HepG2 (cell line): ENCODE results near the gene TBCB. TPM values are rescaled to one million over a fixed set of nuclear protein-coding genes. Genes with fewer than 3 reads are reported as not detected.
A peak's percentile ranks its signal among the peaks of the same experiment; 100 is the strongest.

Experiments used
- AGO2 ChIP-seq: fragments of 200-400 bp; formaldehyde crosslinking; optimal IDR thresholded peaks from 2 replicates; pipeline ENCODE3; 2017; ENCODE audit warnings: mild to moderate bottlenecking, low read depth, low read length, moderate library complexity
- ATF7-NPFF ChIP-seq: sonication (generic); formaldehyde crosslinking; IDR thresholded peaks from 2 replicates; pipeline ENCODE4 v1.8.1; 2023; ENCODE audit warnings: mild to moderate bottlenecking, low read depth, missing genetic modification reagents, moderate library complexity
- GLI4 ChIP-seq: sonication (generic); formaldehyde crosslinking; IDR thresholded peaks from 2 replicates; pipeline ENCODE4 v1.5.1; 2020; ENCODE audit warnings: missing genetic modification reagents, mild to moderate bottlenecking, moderate library complexity, borderline replicate concordance
- GTF2F1 ChIP-seq: fragments of 150-350 bp; IDR thresholded peaks from 2 replicates; pipeline ENCODE4 v1.6.1; 2014; ENCODE audit warnings: low read length
- HNF1B ChIP-seq: sonication (generic); formaldehyde crosslinking; IDR thresholded peaks from 2 replicates; pipeline ENCODE4 v1.5.1; 2020; ENCODE audit warnings: mild to moderate bottlenecking, moderate library complexity, missing genetic modification reagents
- ISX ChIP-seq: sonication (generic); formaldehyde crosslinking; conservative IDR thresholded peaks from 2 replicates; pipeline ENCODE4 v1.5.0; 2020; ENCODE audit warnings: missing genetic modification reagents
- MIER3 ChIP-seq: IDR thresholded peaks from 2 replicates; pipeline ENCODE4 v1.6.1; 2016; ENCODE audit warnings: missing compliant biosample characterization, borderline replicate concordance
- NBN ChIP-seq: fragments of 450-650 bp; conservative IDR thresholded peaks from 2 replicates; pipeline ENCODE4 v1.6.1; 2017
- PLSCR1 ChIP-seq: sonication (generic); formaldehyde crosslinking; IDR thresholded peaks from 2 replicates; pipeline ENCODE4 v1.5.0; 2020; ENCODE audit warnings: missing genetic modification reagents, mild to moderate bottlenecking, borderline replicate concordance
- PREB ChIP-seq: sonication (generic); formaldehyde crosslinking; IDR thresholded peaks from 2 replicates; pipeline ENCODE4 v1.4.0; 2020; ENCODE audit warnings: missing genetic modification reagents
- SNAI1 ChIP-seq: sonication (generic); formaldehyde crosslinking; IDR thresholded peaks from 2 replicates; pipeline ENCODE4 v1.5.0; 2020; ENCODE audit warnings: mild to moderate bottlenecking, missing genetic modification reagents, borderline replicate concordance
- ZFP62 ChIP-seq: sonication (generic); formaldehyde crosslinking; IDR thresholded peaks from 2 replicates; pipeline ENCODE4 v1.4.0; 2020; ENCODE audit warnings: missing genetic modification reagents
- ZKSCAN8 ChIP-seq: IDR thresholded peaks from 2 replicates; pipeline ENCODE4 v1.6.1; 2016; ENCODE audit warnings: borderline replicate concordance, missing genetic modification reagents, missing compliant biosample characterization
- ZNF205 ChIP-seq: IDR thresholded peaks from 2 replicates; pipeline ENCODE4 v1.6.1; 2018; ENCODE audit warnings: missing biosample characterization, missing genetic modification reagents
- ZNF3 ChIP-seq: IDR thresholded peaks from 2 replicates; pipeline ENCODE4 v1.7.0; 2017; ENCODE audit warnings: inconsistent platforms
- ZNF317 ChIP-seq: sonication (generic); formaldehyde crosslinking; IDR thresholded peaks from 2 replicates; pipeline ENCODE4 v1.5.0; 2020; ENCODE audit warnings: mild to moderate bottlenecking, missing genetic modification reagents
- ZNF484 ChIP-seq: sonication (generic); formaldehyde crosslinking; IDR thresholded peaks from 2 replicates; pipeline ENCODE4 v1.5.1; 2020; ENCODE audit warnings: mild to moderate bottlenecking, low read depth, missing genetic modification reagents, borderline replicate concordance
- ZNF776 ChIP-seq: sonication (generic); formaldehyde crosslinking; IDR thresholded peaks from 2 replicates; pipeline ENCODE4 v1.4.0; 2020; ENCODE audit warnings: mild to moderate bottlenecking, missing genetic modification reagents
- ZNF816 ChIP-seq: sonication (generic); formaldehyde crosslinking; IDR thresholded peaks from 2 replicates; pipeline ENCODE4 v1.8.0; 2022; ENCODE audit warnings: missing genetic modification reagents, mild to moderate bottlenecking, borderline replicate concordance
- ZNF878 ChIP-seq: sonication (generic); formaldehyde crosslinking; IDR thresholded peaks from 2 replicates; pipeline ENCODE4 v1.8.1; 2023; ENCODE audit warnings: mild to moderate bottlenecking, missing genetic modification reagents, moderate library complexity
- ZSCAN12 ChIP-seq: sonication (generic); formaldehyde crosslinking; IDR thresholded peaks from 2 replicates; pipeline ENCODE4 v1.9.0; 2021; ENCODE audit warnings: mild to moderate bottlenecking, missing genetic modification reagents
- polyA plus RNA-seq, 8 experiments: library from polyadenylated mRNA; depleted of rRNA in 3 of 8; stranded (reverse) in 7 of 8; unstranded in 1 of 8; fragments of >200 nt; fragmentation: Illumina TruSeq in 4 of 8; extraction: Trizol in 4 of 8; gene quantifications; 2 replicates each; pipeline versions ENCODE4 v1.2.1 to v1.2.3, GENCODE V29; 2011 to 2016; ENCODE audit warnings: low read depth in 4 of 8, missing spikeins in 1 of 8, mixed read lengths in 1 of 8; ENCODE audit not compliant: insufficient read depth in 1 of 8
- total RNA-seq, 5 experiments: library from RNA; depleted of rRNA; stranded (reverse); fragments of >200 nt; fragmentation: Illumina TruSeq; extraction: Trizol; gene quantifications; 2 replicates each; pipeline ENCODE4 v1.2.3, GENCODE V29; 2016; ENCODE audit warnings: low read depth in 1 of 5
- TF ChIP-seq, protein P1 (sequence below): IDR thresholded peaks from 2 replicates; pipeline ENCODE4 v1.6.1; 2012; ENCODE audit warnings: inconsistent platforms
- TF ChIP-seq, protein P2 (sequence below): sonication (generic); formaldehyde crosslinking; conservative IDR thresholded peaks from 2 replicates; pipeline ENCODE4 v1.4.0; 2020; ENCODE audit warnings: missing genetic modification reagents

The TBCB gene
- total and polyA plus RNA-seq, 2 of the 13 experiments (the other 11 are each of a cell fraction or from before 2014, with no cell fraction given), result 271 to 276 TPM

- TF ChIP-seq MIER3 (peak; percentile 93), ZNF878 (CRISPR knock-in tag) (no peak), ZNF3 (no peak), PLSCR1 (CRISPR knock-in tag) (no peak), HNF1B (CRISPR knock-in tag) (peak; percentile 28; the same call in 1 of the 2 replicates), ZNF776 (CRISPR knock-in tag) (0 out of 2 replicates have a peak, but pooled peaks have one; percentile 36), ZKSCAN8 (CRISPR knock-in tag) (0 out of 2 replicates have a peak, but pooled peaks have one; percentile 22), ZNF205 (CRISPR knock-in tag) (peak; percentile 60; the same call in 1 of the 2 replicates), GLI4 (CRISPR knock-in tag) (no peak), ISX (0 out of 2 replicates have a peak, but pooled peaks have one; percentile 27), NBN (no peak), GTF2F1 (no peak), ATF7-NPFF (peak; percentile 69), SNAI1 (CRISPR knock-in tag) (no peak), ZFP62 (CRISPR knock-in tag) (no peak), PREB (CRISPR knock-in tag) (no peak), ZNF317 (peak; percentile 52; the same call in 1 of the 2 replicates), AGO2 (peak; percentile 95), ZNF816 (CRISPR knock-in tag) (no peak), ZNF484 (no peak), ZSCAN12 (peak; percentile 74; the same call in 1 of the 2 replicates)
- TF ChIP-seq, protein P1, sequence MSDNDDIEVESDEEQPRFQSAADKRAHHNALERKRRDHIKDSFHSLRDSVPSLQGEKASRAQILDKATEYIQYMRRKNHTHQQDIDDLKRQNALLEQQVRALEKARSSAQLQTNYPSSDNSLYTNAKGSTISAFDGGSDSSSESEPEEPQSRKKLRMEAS, result peak; percentile 58; the same call in 1 of the 2 replicates
- TF ChIP-seq, protein P2, sequence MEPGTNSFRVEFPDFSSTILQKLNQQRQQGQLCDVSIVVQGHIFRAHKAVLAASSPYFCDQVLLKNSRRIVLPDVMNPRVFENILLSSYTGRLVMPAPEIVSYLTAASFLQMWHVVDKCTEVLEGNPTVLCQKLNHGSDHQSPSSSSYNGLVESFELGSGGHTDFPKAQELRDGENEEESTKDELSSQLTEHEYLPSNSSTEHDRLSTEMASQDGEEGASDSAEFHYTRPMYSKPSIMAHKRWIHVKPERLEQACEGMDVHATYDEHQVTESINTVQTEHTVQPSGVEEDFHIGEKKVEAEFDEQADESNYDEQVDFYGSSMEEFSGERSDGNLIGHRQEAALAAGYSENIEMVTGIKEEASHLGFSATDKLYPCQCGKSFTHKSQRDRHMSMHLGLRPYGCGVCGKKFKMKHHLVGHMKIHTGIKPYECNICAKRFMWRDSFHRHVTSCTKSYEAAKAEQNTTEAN (CRISPR knock-in tag), result 0 out of 2 replicates have a peak, but pooled peaks have one; percentile 29
These were observed 24.4 kb downstream of the TBCB start, which contains the start of gene CAPNS1 (continued) for GRCh38 chr19:36139473-36140303.
